Measurements from ENCODE around the gene C1orf35.

Gene C1orf35

DNA sequence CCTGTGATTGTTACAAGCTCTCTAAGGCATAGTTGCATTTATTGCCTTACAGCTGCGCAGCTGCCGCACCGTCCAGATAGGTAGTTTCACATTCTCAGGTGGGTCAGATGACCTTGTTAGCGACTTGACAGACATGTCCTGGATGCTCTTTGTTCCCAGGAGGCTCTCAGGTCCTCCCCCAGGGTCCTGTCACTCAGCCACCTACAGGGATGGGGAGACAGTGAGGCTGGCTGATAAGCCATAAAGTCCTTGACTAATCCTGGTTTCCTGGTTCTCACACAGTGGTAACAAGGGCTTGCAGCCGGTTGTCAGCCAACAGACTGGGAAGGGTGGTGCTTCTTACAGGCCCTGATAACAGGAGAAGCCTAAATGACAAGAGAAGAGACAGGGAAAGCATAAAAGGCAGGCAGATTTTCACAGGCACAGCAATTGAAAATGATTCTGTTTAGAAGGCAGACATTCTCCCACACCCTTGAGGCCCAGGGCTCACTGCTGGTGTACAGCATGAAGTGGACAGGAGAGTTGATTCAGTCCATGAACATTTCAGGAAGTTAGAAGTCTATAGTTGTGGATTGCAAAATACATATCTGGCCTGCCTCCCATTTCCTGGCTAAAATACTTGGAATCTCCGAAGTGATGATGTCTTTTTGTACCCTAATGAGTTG lies 17.7 kb downstream of the C1orf35 start:
- TF ChIP-seq TAF1 (IDR thresholded peaks at IDR 0.05; ENCODE audit: low read depth) (no peak), ZBTB7A (IDR thresholded peaks at IDR 0.05; ENCODE audit: low read depth) (no peak), EP300 (IDR thresholded peaks at IDR 0.05; ENCODE audit: borderline replicate concordance) (no peak), TCF12 (IDR thresholded peaks at IDR 0.05; ENCODE audit: low read depth) (no peak), NFIC (IDR thresholded peaks at IDR 0.05) (no peak), CEBPB (IDR thresholded peaks at IDR 0.05) (no peak), TEAD4 (IDR thresholded peaks at IDR 0.05) (no peak), YY1 (IDR thresholded peaks at IDR 0.05; ENCODE audit: low read depth) (no peak), RAD21 (IDR thresholded peaks at IDR 0.05; ENCODE audit: low read depth) (no peak), EGR1 (IDR thresholded peaks at IDR 0.05) (no peak), CREB1 (IDR thresholded peaks at IDR 0.05; ENCODE audit: low read depth) (no peak)
- TF ChIP-seq, protein P1, sequence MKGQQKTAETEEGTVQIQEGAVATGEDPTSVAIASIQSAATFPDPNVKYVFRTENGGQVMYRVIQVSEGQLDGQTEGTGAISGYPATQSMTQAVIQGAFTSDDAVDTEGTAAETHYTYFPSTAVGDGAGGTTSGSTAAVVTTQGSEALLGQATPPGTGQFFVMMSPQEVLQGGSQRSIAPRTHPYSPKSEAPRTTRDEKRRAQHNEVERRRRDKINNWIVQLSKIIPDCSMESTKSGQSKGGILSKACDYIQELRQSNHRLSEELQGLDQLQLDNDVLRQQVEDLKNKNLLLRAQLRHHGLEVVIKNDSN (IDR thresholded peaks at IDR 0.05): no peak
- TF ChIP-seq, protein P2, sequence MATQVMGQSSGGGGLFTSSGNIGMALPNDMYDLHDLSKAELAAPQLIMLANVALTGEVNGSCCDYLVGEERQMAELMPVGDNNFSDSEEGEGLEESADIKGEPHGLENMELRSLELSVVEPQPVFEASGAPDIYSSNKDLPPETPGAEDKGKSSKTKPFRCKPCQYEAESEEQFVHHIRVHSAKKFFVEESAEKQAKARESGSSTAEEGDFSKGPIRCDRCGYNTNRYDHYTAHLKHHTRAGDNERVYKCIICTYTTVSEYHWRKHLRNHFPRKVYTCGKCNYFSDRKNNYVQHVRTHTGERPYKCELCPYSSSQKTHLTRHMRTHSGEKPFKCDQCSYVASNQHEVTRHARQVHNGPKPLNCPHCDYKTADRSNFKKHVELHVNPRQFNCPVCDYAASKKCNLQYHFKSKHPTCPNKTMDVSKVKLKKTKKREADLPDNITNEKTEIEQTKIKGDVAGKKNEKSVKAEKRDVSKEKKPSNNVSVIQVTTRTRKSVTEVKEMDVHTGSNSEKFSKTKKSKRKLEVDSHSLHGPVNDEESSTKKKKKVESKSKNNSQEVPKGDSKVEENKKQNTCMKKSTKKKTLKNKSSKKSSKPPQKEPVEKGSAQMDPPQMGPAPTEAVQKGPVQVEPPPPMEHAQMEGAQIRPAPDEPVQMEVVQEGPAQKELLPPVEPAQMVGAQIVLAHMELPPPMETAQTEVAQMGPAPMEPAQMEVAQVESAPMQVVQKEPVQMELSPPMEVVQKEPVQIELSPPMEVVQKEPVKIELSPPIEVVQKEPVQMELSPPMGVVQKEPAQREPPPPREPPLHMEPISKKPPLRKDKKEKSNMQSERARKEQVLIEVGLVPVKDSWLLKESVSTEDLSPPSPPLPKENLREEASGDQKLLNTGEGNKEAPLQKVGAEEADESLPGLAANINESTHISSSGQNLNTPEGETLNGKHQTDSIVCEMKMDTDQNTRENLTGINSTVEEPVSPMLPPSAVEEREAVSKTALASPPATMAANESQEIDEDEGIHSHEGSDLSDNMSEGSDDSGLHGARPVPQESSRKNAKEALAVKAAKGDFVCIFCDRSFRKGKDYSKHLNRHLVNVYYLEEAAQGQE (IDR thresholded peaks at IDR 0.05; ENCODE audit: low read depth): no peak
- TF ChIP-seq, protein P3, sequence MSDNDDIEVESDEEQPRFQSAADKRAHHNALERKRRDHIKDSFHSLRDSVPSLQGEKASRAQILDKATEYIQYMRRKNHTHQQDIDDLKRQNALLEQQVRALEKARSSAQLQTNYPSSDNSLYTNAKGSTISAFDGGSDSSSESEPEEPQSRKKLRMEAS (IDR thresholded peaks at IDR 0.05): no peak

DNA sequence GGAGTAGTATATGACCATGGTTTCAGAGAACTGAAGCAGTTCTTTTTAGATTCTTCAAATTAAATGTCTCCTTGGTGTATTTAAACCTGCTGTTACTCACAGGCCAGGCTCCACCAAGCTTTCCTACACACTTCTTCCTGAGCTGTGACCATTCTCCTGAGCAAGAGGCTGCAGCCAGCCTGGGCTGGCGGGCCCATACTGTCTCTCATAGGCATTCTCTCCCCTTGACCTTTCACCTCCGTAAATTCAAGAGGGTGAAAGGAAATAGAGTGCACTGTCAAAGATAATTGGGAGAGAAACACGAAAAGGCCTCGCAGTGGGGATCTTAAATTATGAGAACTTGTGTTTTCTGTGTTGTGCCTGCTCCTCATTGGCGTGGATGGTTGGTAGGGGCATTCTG lies 18.3 kb downstream of the C1orf35 start:
- TF ChIP-seq TEAD4 (IDR thresholded peaks at IDR 0.05): no peak
- TF ChIP-seq, protein P3 (IDR thresholded peaks at IDR 0.05): no peak
- TF ChIP-seq, protein P1 (IDR thresholded peaks at IDR 0.05): no peak
- TF ChIP-seq TCF12 (IDR thresholded peaks at IDR 0.05; ENCODE audit: low read depth): no peak

DNA sequence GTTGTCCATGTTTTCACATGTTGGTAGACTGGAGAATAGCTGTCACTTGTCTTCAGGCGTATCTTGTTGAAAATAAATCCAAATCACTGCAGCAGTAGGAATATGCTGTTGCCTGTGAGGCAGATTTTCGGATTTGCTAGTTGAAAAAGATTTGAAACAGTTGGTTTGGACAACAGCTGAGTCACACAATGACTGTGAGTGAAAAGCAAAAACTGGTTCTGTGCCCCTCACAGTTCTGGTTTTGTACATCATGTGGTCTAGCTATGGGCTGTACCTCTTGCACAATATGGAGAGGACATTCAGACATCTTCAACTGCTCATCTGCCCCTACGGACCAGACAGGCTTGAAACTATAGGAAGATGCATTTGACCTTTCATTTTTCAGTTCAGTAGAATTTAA lies 18.8 kb downstream of the C1orf35 start:
- TF ChIP-seq TCF12 (IDR thresholded peaks at IDR 0.05; ENCODE audit: low read depth) (no peak), TAF1 (IDR thresholded peaks at IDR 0.05; ENCODE audit: low read depth) (no peak), TEAD4 (IDR thresholded peaks at IDR 0.05) (no peak), EP300 (IDR thresholded peaks at IDR 0.05; ENCODE audit: borderline replicate concordance) (no peak)
- TF ChIP-seq, protein P3 (IDR thresholded peaks at IDR 0.05): no peak
- TF ChIP-seq, protein P1 (IDR thresholded peaks at IDR 0.05): no peak
- TF ChIP-seq, protein P2 (IDR thresholded peaks at IDR 0.05; ENCODE audit: low read depth): no peak

DNA sequence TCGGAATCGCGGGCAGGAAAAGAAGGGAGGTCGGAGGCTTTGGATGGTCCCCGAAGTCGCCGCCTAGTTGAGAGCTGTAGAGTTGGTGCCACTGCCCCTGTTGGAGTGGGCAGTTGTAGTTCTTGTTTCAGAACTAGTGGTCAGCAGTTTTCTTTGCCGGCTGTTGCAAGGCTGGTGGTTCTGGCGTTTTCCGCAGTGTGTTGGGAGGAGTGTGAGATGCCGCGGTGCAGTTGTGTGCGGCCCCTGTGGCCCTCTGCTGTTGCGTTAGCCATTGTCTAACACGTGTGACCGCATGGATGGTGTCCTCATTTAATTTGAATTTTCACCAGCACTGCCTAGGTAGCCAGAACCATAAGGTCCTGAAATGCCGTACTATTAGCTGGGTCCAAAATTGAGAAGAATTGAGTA lies 19.2 kb downstream of the C1orf35 start:
- no peak for TF ChIP-seq TCF12 (IDR thresholded peaks at IDR 0.05; ENCODE audit: low read depth)
- TF ChIP-seq, protein P3 (IDR thresholded peaks at IDR 0.05): no peak
- TF ChIP-seq, protein P1 (IDR thresholded peaks at IDR 0.05): no peak
- TF ChIP-seq EP300 (IDR thresholded peaks at IDR 0.05; ENCODE audit: borderline replicate concordance): no peak
- TF ChIP-seq FOXM1 (IDR thresholded peaks at IDR 0.05; ENCODE audit: borderline replicate concordance, low read depth): no peak
- no peak for TF ChIP-seq TAF1 (IDR thresholded peaks at IDR 0.05; ENCODE audit: low read depth)
- TF ChIP-seq, protein P2 (IDR thresholded peaks at IDR 0.05; ENCODE audit: low read depth): no peak
- TF ChIP-seq NFIC (IDR thresholded peaks at IDR 0.05): no peak
- no peak for TF ChIP-seq CEBPB (IDR thresholded peaks at IDR 0.05)
- TF ChIP-seq TEAD4 (IDR thresholded peaks at IDR 0.05): no peak
- TF ChIP-seq CREB1 (IDR thresholded peaks at IDR 0.05; ENCODE audit: low read depth): no peak
- no peak for TF ChIP-seq YY1 (IDR thresholded peaks at IDR 0.05; ENCODE audit: low read depth)
- no peak for TF ChIP-seq EGR1 (IDR thresholded peaks at IDR 0.05)

Data from Ishikawa (cell line).